H1 (cell line): ENCODE measurements around the gene AK5. TPM values are rescaled to one million over a fixed set of nuclear protein-coding genes. Genes with fewer than 3 reads are reported as not detected.

Source experiments
- CTCF ChIA-PET: fragments of 300-600 bp; sonication (Branson Sonifier 250); formaldehyde crosslinking; loops from one replicate; lab custom pipeline; 2021; ENCODE audit not compliant: partially characterized antibody; lab: Charles Lee
- POLR2A ChIA-PET: fragments of 300-600 bp; sonication (Branson Sonifier 250); formaldehyde crosslinking; loops from one replicate; lab custom pipeline; 2021; ENCODE audit warnings: inconsistent platforms; ENCODE audit not compliant: partially characterized antibody; lab: Charles Lee
- DNase-seq, 2 experiments: peaks; one replicate each; pipeline versions ENCODE4 v3.0.0 to v3.0.0-alpha.2; 2010 to 2022; ENCODE audit warnings: low spot score in 2 of 2, low read depth in 1 of 2, mixed read lengths in 1 of 2
- FAIRE-seq: peaks from 2 replicates; lab custom pipeline; 2011; peaks lifted over from hg19 to GRCh38; lab: Jason Lieb, UNC
- H2AFZ ChIP-seq: 2 replicates; pipeline ENCODE4 v1.8.1; 2012; ENCODE audit warnings: low read length, inconsistent platforms
- H2AK5ac ChIP-seq: 2 replicates; pipeline ENCODE4 v1.6.1; 2013; ENCODE audit warnings: low read depth, low read length
- H2BK120ac ChIP-seq: replicated peaks from 2 replicates; pipeline ENCODE3; 2013; ENCODE audit warnings: low read depth, low read length, inconsistent platforms
- H2BK12ac ChIP-seq: 2 replicates; pipeline ENCODE4 v1.6.1; 2013; ENCODE audit warnings: low read depth, low read length
- H2BK15ac ChIP-seq: 2 replicates; pipeline ENCODE4 v1.6.1; 2013; ENCODE audit warnings: low read length
- H2BK20ac ChIP-seq: 2 replicates; pipeline ENCODE4 v1.6.1; 2013; ENCODE audit warnings: low read length
- H2BK5ac ChIP-seq: 2 replicates; pipeline ENCODE4 v1.6.1; 2013; ENCODE audit warnings: low read depth, low read length
- H3K14ac ChIP-seq: 2 replicates; pipeline ENCODE4 v1.6.1; 2013; ENCODE audit warnings: inconsistent platforms; ENCODE audit not compliant: insufficient read length
- H3K18ac ChIP-seq: 2 replicates; pipeline ENCODE4 v1.6.1; 2013; ENCODE audit warnings: low read length; ENCODE audit errors: extremely low read depth
- H3K23ac ChIP-seq: 2 replicates; pipeline ENCODE4 v1.6.1; 2013; ENCODE audit warnings: inconsistent platforms; ENCODE audit not compliant: insufficient read length
- H3K23me2 ChIP-seq: 2 replicates; pipeline ENCODE4 v1.6.1; 2013; ENCODE audit warnings: low read depth, low read length
- H3K27ac ChIP-seq: 2 replicates; pipeline ENCODE4 v1.6.1; 2011; ENCODE audit warnings: low read depth, low read length, inconsistent platforms
- H3K27me3 ChIP-seq, 4 experiments: replicated peaks in 1 of 4; 1 replicate in 1 of 4; 2 replicates in 3 of 4; pipeline versions ENCODE4 v1.6.1 to v1.8.1; 2011 to 2013; ENCODE audit warnings: low read length in 3 of 4, mild to moderate bottlenecking in 3 of 4, inconsistent platforms in 2 of 4, mixed read lengths in 2 of 4, moderate library complexity in 1 of 4; ENCODE audit not compliant: control insufficient read depth in 3 of 4, insufficient read depth in 3 of 4; ENCODE audit errors: extremely low read depth in 1 of 4
- H3K36me3 ChIP-seq, 4 experiments: 2 replicates each; pipeline versions ENCODE4 v1.6.1 to v1.8.1; 2011 to 2013; ENCODE audit warnings: mild to moderate bottlenecking in 4 of 4, low read length in 3 of 4, moderate library complexity in 2 of 4, control low read depth in 1 of 4, inconsistent platforms in 1 of 4; ENCODE audit not compliant: insufficient read depth in 4 of 4, control insufficient read depth in 2 of 4
- H3K4ac ChIP-seq: replicated peaks from 2 replicates; pipeline ENCODE3; 2013; ENCODE audit warnings: low read length, low read depth, mixed read lengths, inconsistent platforms; ENCODE audit not compliant: insufficient read length
- H3K4me1 ChIP-seq, 4 experiments: replicated peaks in 1 of 4; 1 replicate in 1 of 4; 2 replicates in 3 of 4; pipeline versions ENCODE4 v1.6.1 to v1.8.1; 2011 to 2013; ENCODE audit warnings: low read length in 3 of 4, inconsistent platforms in 2 of 4, mixed read lengths in 1 of 4; ENCODE audit not compliant: insufficient read depth in 4 of 4, control insufficient read depth in 3 of 4
- H3K4me2 ChIP-seq, 2 experiments: 2 replicates each; pipeline versions ENCODE4 v1.6.1 to v1.8.1; 2011 to 2013; ENCODE audit warnings: low read depth in 2 of 2, low read length in 2 of 2, control low read depth in 1 of 2, inconsistent platforms in 1 of 2, mild to moderate bottlenecking in 1 of 2; ENCODE audit not compliant: insufficient read depth in 1 of 2
- H3K4me3 ChIP-seq, 4 experiments: fragments of 200-600, 300-600 bp in 1 of 4; sonication (generic), shearing (Covaris generic), sonication (Bioruptor Twin) in 1 of 4; 2 replicates each; pipeline versions ENCODE4 v1.5.1 to v1.8.1; 2011 to 2016; ENCODE audit warnings: low read length in 4 of 4, low read depth in 3 of 4, control low read depth in 2 of 4, inconsistent platforms in 2 of 4, mild to moderate bottlenecking in 2 of 4, mixed read lengths in 1 of 4, moderate library complexity in 1 of 4; ENCODE audit not compliant: insufficient read depth in 2 of 4; ENCODE audit errors: extremely low read depth in 1 of 4
- H3K56ac ChIP-seq: replicated peaks from 2 replicates; pipeline ENCODE3; 2013; ENCODE audit warnings: low read depth, mild to moderate bottlenecking, mixed read lengths, low read length, inconsistent platforms; ENCODE audit not compliant: insufficient read length
- H3K79me1 ChIP-seq: 2 replicates; pipeline ENCODE4 v1.6.1; 2013; ENCODE audit warnings: low read depth, low read length, control low read depth
- H3K79me2 ChIP-seq, 2 experiments: 2 replicates each; pipeline versions ENCODE4 v1.6.1 to v1.8.1; 2012 to 2013; ENCODE audit warnings: low read length in 2 of 2, mild to moderate bottlenecking in 2 of 2, inconsistent platforms in 1 of 2; ENCODE audit not compliant: insufficient read depth in 2 of 2, control insufficient read depth in 1 of 2
- H3K9ac ChIP-seq, 4 experiments: replicated peaks in 1 of 4; 1 replicate in 1 of 4; 2 replicates in 3 of 4; pipeline versions ENCODE4 v1.6.1 to v1.8.1; 2011 to 2013; ENCODE audit warnings: low read depth in 3 of 4, low read length in 3 of 4, control low read depth in 2 of 4, mild to moderate bottlenecking in 2 of 4, moderate library complexity in 2 of 4, inconsistent platforms in 1 of 4; ENCODE audit errors: extremely low read depth in 1 of 4
- H3K9me3 ChIP-seq, 2 experiments: 2 replicates each; pipeline versions ENCODE4 v1.6.1 to v1.8.1; 2012 to 2013; ENCODE audit warnings: mild to moderate bottlenecking in 2 of 2, moderate library complexity in 2 of 2, control low read depth in 1 of 2, inconsistent platforms in 1 of 2, low read depth in 1 of 2, low read length in 1 of 2, mixed read lengths in 1 of 2; ENCODE audit not compliant: insufficient read depth in 2 of 2
- H4K20me1 ChIP-seq, 2 experiments: replicated peaks in 1 of 2; 2 replicates each; pipeline versions ENCODE3 to v1.8.1; 2011 to 2013; ENCODE audit warnings: inconsistent platforms in 2 of 2, low read length in 2 of 2, mild to moderate bottlenecking in 1 of 2; ENCODE audit not compliant: insufficient read depth in 2 of 2, control insufficient read depth in 1 of 2
- H4K5ac ChIP-seq: 2 replicates; pipeline ENCODE4 v1.6.1; 2013; ENCODE audit warnings: low read length, low read depth, mixed read lengths, inconsistent platforms; ENCODE audit not compliant: insufficient read length
- H4K8ac ChIP-seq: 2 replicates; pipeline ENCODE4 v1.8.0; 2013; ENCODE audit warnings: mild to moderate bottlenecking, moderate library complexity, low read length, inconsistent platforms; ENCODE audit not compliant: insufficient read depth; ENCODE audit errors: extremely low read depth
- H4K91ac ChIP-seq: replicated peaks from 2 replicates; pipeline ENCODE3; 2013; ENCODE audit warnings: low read length, mixed read lengths, inconsistent platforms; ENCODE audit not compliant: insufficient read length
- BRCA1 ChIP-seq: IDR thresholded peaks from 2 replicates; pipeline ENCODE4 v1.6.1; 2012; ENCODE audit warnings: low read depth, low read length, improper control_type of control experiment
- CTBP2 ChIP-seq: IDR thresholded peaks from 2 replicates; pipeline ENCODE4 v1.7.0; 2011; ENCODE audit warnings: borderline replicate concordance, mild to moderate bottlenecking, moderate library complexity, mixed read lengths, low read length; ENCODE audit not compliant: insufficient read depth, insufficient read length
- EGR1 ChIP-seq: IDR thresholded peaks from 2 replicates; pipeline ENCODE4 v1.6.1; 2011; ENCODE audit warnings: low read depth, low read length, borderline replicate concordance
- EZH2 ChIP-seq: fragments of 200-600 bp; sonication (generic); IDR thresholded peaks from 2 replicates; pipeline ENCODE4 v1.7.1; 2012; ENCODE audit warnings: low read depth, mild to moderate bottlenecking, moderate library complexity, low read length, inconsistent platforms; ENCODE audit not compliant: severe bottlenecking
- FOSL1 ChIP-seq: IDR thresholded peaks from 2 replicates; pipeline ENCODE4 v1.6.1; 2011; ENCODE audit warnings: mild to moderate bottlenecking, low read depth, low read length, moderate library complexity; ENCODE audit not compliant: insufficient read depth
- HDAC2 ChIP-seq, 2 experiments: fragments of 300-600 bp in 1 of 2; sonication (generic) in 1 of 2; IDR thresholded peaks; 2 replicates each; pipeline ENCODE4 v1.6.1; 2011 to 2012; ENCODE audit warnings: low read depth in 2 of 2, low read length in 2 of 2, mild to moderate bottlenecking in 2 of 2, moderate library complexity in 2 of 2, borderline replicate concordance in 1 of 2, inconsistent platforms in 1 of 2
- KDM5A ChIP-seq: fragments of 200-600 bp; IDR thresholded peaks from 2 replicates; pipeline ENCODE4 v1.7.1; 2012; ENCODE audit warnings: mild to moderate bottlenecking, low read length, inconsistent platforms, mixed read lengths
- NANOG ChIP-seq: IDR thresholded peaks from 2 replicates; pipeline ENCODE4 v1.6.1; 2011; ENCODE audit warnings: low read length, low read depth, mild to moderate bottlenecking, inconsistent platforms; ENCODE audit not compliant: insufficient read depth, poor library complexity, severe bottlenecking
- POLR2AphosphoS5 ChIP-seq: IDR thresholded peaks from 2 replicates; pipeline ENCODE4 v1.6.1; 2011; ENCODE audit warnings: low read depth, low read length
- ZNF274 ChIP-seq: IDR thresholded peaks from 2 replicates; pipeline ENCODE4 v1.7.0; 2012; ENCODE audit warnings: low read length, borderline replicate concordance; ENCODE audit errors: extremely low read depth
- polyA plus RNA-seq, 7 experiments: library from polyadenylated mRNA; depleted of rRNA in 3 of 7; stranded (reverse) in 5 of 7; unstranded in 2 of 7; fragments of >200 nt in 5 of 7; fragments of 200-250 nt in 2 of 7; gene quantifications; 1 replicate in 5 of 7; 2 replicates in 1 of 7; 4 replicates in 1 of 7; pipeline versions ENCODE4 v1.2.1 to v1.2.3, GENCODE V29; 2011 to 2013; ENCODE audit warnings: missing spikeins in 2 of 7, mixed read lengths in 2 of 7
- total RNA-seq: library from RNA; stranded (reverse); fragmentation: NEBNext Ultra II Directional; extraction: Animal tissue kit (Norgen Biotek cat#: 25700); gene quantifications from 2 replicates; pipeline ENCODE4 v1.2.1, GENCODE V29; 2021

AK5 gene
- total and polyA plus RNA-seq, 2 of the 8 experiments (the other 6 are each of a cell fraction or from before 2014, with no cell fraction given): 2.0 to 7.1 TPM

DNA sequence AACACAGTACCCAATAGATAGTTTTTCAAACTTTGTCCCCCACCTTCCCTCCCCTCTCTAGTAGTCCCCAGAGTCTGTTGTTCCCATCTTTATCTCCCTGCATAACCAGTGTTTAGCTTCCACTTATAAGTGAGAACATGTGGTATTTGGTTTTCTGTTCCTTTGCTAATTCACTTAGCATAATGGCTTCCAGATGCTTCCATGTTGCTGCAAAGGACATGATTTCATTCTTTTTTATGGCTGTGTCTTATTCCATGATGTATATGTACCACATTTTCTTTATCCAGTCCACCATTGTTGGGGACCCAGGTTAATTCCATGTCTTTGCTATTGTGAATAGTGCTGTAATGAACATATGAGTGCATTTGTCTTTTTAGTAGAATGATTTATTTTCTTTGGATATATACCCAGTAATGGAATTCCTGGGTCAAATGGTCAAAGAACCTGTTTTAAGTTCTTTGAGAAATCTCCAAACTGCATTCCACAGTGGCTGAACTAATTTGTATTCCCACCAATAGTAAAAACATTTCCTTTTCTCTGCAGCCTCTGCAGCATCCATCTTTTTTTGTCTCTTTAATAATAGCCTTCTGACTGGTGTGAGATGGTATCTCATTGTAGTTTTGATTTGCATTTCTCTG is 126.0 kb downstream of the AK5 start:
- Histone ChIP-seq H2AK5ac (no peak overlapping the region), H3K4me3 (no peak overlapping the region), H3K56ac (no peak overlapping the region), H3K18ac (no peak overlapping the region), H2BK15ac (no peak overlapping the region), H2BK12ac (no peak overlapping the region), H3K14ac (no peak overlapping the region), H2AFZ (no peak overlapping the region), H3K23ac (no peak overlapping the region), H3K4ac (no peak overlapping the region), H4K91ac (no peak overlapping the region), H3K4me1 (peaks cover 0 to 3% (median 1%) of the 10 kb centered on the region in 4 experiments; a peak in 3 of 7 replicates), H2BK120ac (no peak overlapping the region), H3K79me1 (no peaks in the 10 kb centered on the region), H3K79me2 (no peaks in the 10 kb centered on the region), H4K5ac (no peak overlapping the region), H3K4me2 (no peak overlapping the region), H3K36me3 (no peaks in the 10 kb centered on the region), H4K8ac (no peak overlapping the region), H3K23me2 (no peaks in the 10 kb centered on the region), H3K9ac (no peak overlapping the region), H4K20me1 (no peaks in the 10 kb centered on the region), H3K27me3 (no peaks in the 10 kb centered on the region), H3K27ac (no peak overlapping the region), H2BK5ac (no peak overlapping the region), H3K9me3 (no peaks in the 10 kb centered on the region), H2BK20ac (no peak overlapping the region)
- FAIRE-seq (no peak), DNase-seq (no peak)
- ChIA-PET CTCF (no interaction called here), POLR2A (no interaction called here)
- no peak for TF ChIP-seq POLR2AphosphoS5
- TF ChIP-seq CTBP2: no peak
- no peak for TF ChIP-seq EGR1
- TF ChIP-seq NANOG: no peak
- TF ChIP-seq BRCA1: no peak
- TF ChIP-seq FOSL1: no peak
- TF ChIP-seq KDM5A: no peak
- TF ChIP-seq ZNF274: no peak
- TF ChIP-seq HDAC2 (IDR thresholded peaks at IDR 0.05; ENCODE audit: borderline replicate concordance in 1 of 2, low read depth in 2 of 2, low read length in 2 of 2): no peak
- no peak for TF ChIP-seq EZH2
